ENCODE data around the gene HPS5.
"Not testable (repeated sequence)": the region's sequence is repeated elsewhere in the genome, so short reads cannot be mapped to it uniquely, and the experiment has no call there.

DNA sequence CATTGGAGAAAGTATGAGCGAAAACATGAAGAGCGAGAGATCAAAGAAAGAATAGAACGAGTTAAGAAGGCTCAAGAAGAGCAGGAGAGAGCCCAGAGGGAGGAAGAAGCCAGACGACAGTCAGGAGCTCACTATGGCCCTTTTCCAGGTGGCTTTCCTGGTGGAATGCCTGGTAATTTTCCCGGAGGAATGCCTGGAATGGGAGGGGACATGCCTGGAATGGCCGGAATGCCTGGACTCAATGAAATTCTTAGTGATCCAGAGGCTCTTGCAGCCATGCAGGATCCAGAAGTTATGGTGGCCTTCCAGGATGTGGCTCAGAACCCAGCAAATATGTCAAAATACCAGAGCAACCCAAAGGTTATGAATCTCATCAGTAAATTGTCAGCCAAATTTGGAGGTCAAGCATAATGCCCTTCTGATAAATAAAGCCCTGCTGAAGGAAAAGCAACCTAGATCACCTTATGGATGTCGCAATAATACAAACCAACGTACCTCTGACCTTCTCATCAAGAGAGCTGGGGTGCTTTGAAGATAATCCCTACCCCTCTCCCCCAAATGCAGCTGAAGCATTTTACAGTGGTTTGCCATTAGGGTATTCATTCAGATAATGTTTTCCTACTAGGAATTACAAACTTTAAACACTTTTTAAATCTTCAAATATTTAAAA is 59.1 kb downstream of the HPS5 start:
- TF ChIP-seq CTCF, POLR2A (IDR thresholded peaks at IDR 0.05): not testable (repeated sequence)

Measured in esophagus squamous epithelium (tissue), 4 donors.